Psoas muscle (tissue), 8 donors: Measurements from ENCODE around the gene CCDC7. TPM values are rescaled to one million over a fixed set of nuclear protein-coding genes. Genes with fewer than 3 reads are reported as not detected.
"Not testable (repeated sequence)": the region's sequence is repeated elsewhere in the genome, so short reads cannot be mapped to it uniquely, and the experiment has no call there.

Experiments used
- ATAC-seq, 4 donors: fragments of 200-7000 bp; cut with Tn5 transposase; one replicate each; pipeline ENCODE4 v1.9.1; 2020; ENCODE audit warnings: moderate library complexity in 3 of 4, mild to moderate bottlenecking in 2 of 4
- DNase-seq, 2 donors: peaks; one replicate each; pipeline ENCODE4 v3.0.0-alpha.2; 2020
- H3K27ac ChIP-seq: fragments of 200-600 bp; one replicate; pipeline ENCODE4 v1.8.0; 2022
- H3K27me3 ChIP-seq, 3 donors: fragments of 200-600 bp in 1 of 3; one replicate each; pipeline versions ENCODE4 v1.6.1 to v1.8.0; 2013 to 2022; ENCODE audit warnings: low read length in 2 of 3, mild to moderate bottlenecking in 2 of 3, moderate library complexity in 1 of 3; ENCODE audit not compliant: insufficient read depth in 3 of 3
- H3K36me3 ChIP-seq, 2 donors: fragments of 200-600 bp in 1 of 2; one replicate each; pipeline versions ENCODE4 v1.6.1 to v1.8.0; 2013 to 2022; ENCODE audit warnings: low read depth in 1 of 2, mild to moderate bottlenecking in 1 of 2, moderate library complexity in 1 of 2; ENCODE audit not compliant: insufficient read depth in 1 of 2
- H3K4me1 ChIP-seq: fragments of 200-600 bp; one replicate; pipeline ENCODE4 v1.8.0; 2022
- H3K4me3 ChIP-seq: fragments of 200-600 bp; one replicate; pipeline ENCODE4 v1.8.0; 2022; ENCODE audit warnings: mild to moderate bottlenecking
- H3K9me3 ChIP-seq: fragments of 200-600 bp; one replicate; pipeline ENCODE4 v1.8.0; 2022
- CTCF ChIP-seq: fragments of 200-600 bp; IDR thresholded peaks from one replicate; pipeline ENCODE4 v1.8.0; 2022; ENCODE audit warnings: antibody characterized with exemption
- WGBS, 3 donors: extraction: QIAGEN DNeasy Blood & Tissue Kit; methylation state at CpG; one replicate each; pipeline versions ENCODE4 v1.1.6 to v1.1.7; 2013; 5-methylcytosine and 5-hydroxymethylcytosine counted together
- intact Hi-C, 2 donors: fragments of 100-400 bp; cut with DNase I; formaldehyde crosslinking; loops; one replicate each; pipeline versions ENCODE4 v1.11.0 to v1.14.2; 2022
- polyA plus RNA-seq, 3 donors: library from polyadenylated mRNA; stranded (reverse); fragments of 200-250 nt; gene quantifications; one replicate each; pipeline ENCODE4 v1.2.3, GENCODE V29; 2013
- total RNA-seq, 4 donors: library from RNA; stranded (reverse); fragmentation: NEBNext Ultra II Directional in 2 of 4; extraction: Animal tissue kit (Norgen Biotek cat#: 25700) in 2 of 4; gene quantifications; one replicate each; pipeline versions ENCODE4 v1.2.1 to v1.2.4, GENCODE V29; 2021 to 2023
- donor health status: healthy with polysubstance abuse.
- donor health status: DM: no; HTN: no; CAD: no; lungs with moderate emphysema.
- donor health status: Bipolar disorder and iron deficiency.
- donor health status: healthy.
- donor health status: DM: yes; HTN: yes; CAD: no.
- donor health status: DM: no; HTN: no; CAD: no.
- donor health status: DM: no; HTN: no; CAD: no.
- donor health status: DM: yes; HTN: yes; CAD: no.

CCDC7 gene
- total and polyA plus RNA-seq, 7 donors = 0.85 to 20.4 (median 13.5) TPM

- DNase-seq = no peak
- Histone ChIP-seq H3K27ac (no peak overlapping the region), H3K36me3 (peaks cover 8 to 90% of the 10 kb centered on the region in 2 donors), H3K4me1 (no peaks in the 10 kb centered on the region), H3K9me3 (no peaks in the 10 kb centered on the region), H3K27me3 (no peaks in the 10 kb centered on the region), H3K4me3 (no peak overlapping the region)
- TF ChIP-seq CTCF = no peak
- 84 to 98% (median 88%) methylated on average over 3 of the region's 3 CpGs for WGBS, 3 donors
- intact Hi-C loops = no loop called here
- no peak for ATAC-seq
Observed at GRCh38 chr10:32905466-32905865, 459.5 kb downstream of the CCDC7 start.

- Histone ChIP-seq H3K27me3 (no peaks in the 10 kb centered on the region), H3K27ac (no peak overlapping the region), H3K4me3 (no peak overlapping the region), H3K36me3 (peaks cover 8 to 97% of the 10 kb centered on the region in 2 donors), H3K4me1 (no peaks in the 10 kb centered on the region), H3K9me3 (no peaks in the 10 kb centered on the region)
- TF ChIP-seq CTCF = no peak
- intact Hi-C loops = no loop called here
- peak in 1 of 4 donors; percentile 37 for ATAC-seq
- no peak for DNase-seq
- 84 to 90% (median 87%) methylated on average over 4 of the region's 4 CpGs for WGBS, 3 donors
Observed at GRCh38 chr10:32906595-32906994, 460.7 kb downstream of the CCDC7 start.

- intact Hi-C loops = no loop called here
- no peak for ATAC-seq
- Histone ChIP-seq H3K4me3 (no peak overlapping the region), H3K36me3 (peaks cover 13 to 89% of the 10 kb centered on the region in 2 donors), H3K4me1 (no peaks in the 10 kb centered on the region), H3K27me3 (no peaks in the 10 kb centered on the region), H3K27ac (no peak overlapping the region), H3K9me3 (no peaks in the 10 kb centered on the region)
- TF ChIP-seq CTCF = no peak
- WGBS, 3 donors = 86 to 94% (median 92%) methylated on average over 1 of the region's 1 CpG
- DNase-seq = no peak
Observed at GRCh38 chr10:32909456-32909855, 463.5 kb downstream of the CCDC7 start.

GRCh38 chr10:32909970-32910369, 464.0 kb downstream of the CCDC7 start:
- H3K9me3 ChIP-seq, H3K27me3 ChIP-seq, H3K27ac ChIP-seq, H3K4me3 ChIP-seq, intact Hi-C loops, DNase-seq, H3K4me1 ChIP-seq, ATAC-seq: not testable (repeated sequence)
- H3K36me3 ChIP-seq = peaks cover 13 to 89% of the 10 kb centered on the region in 2 donors
- WGBS, 3 donors = 89 to 94% (median 91%) methylated on average over 5 of the region's 7 CpGs

GRCh38 chr10:32911285-32912016, 465.5 kb downstream of the CCDC7 start:
- no peak overlapping the region for H3K27ac ChIP-seq
- DNase-seq (no peak), ATAC-seq (peak in 1 of 4 donors; percentile 26)
- intact Hi-C loops = no loop called here
- no peak overlapping the region for H3K4me3 ChIP-seq
- WGBS, 3 donors = 84 to 88% (median 88%) methylated on average over 11 of the region's 11 CpGs
- no peaks in the 10 kb centered on the region for H3K4me1 ChIP-seq
- no peak for TF ChIP-seq CTCF
- H3K27me3 ChIP-seq = no peaks in the 10 kb centered on the region
- no peaks in the 10 kb centered on the region for H3K9me3 ChIP-seq
- H3K36me3 ChIP-seq = peaks cover 13 to 79% of the 10 kb centered on the region in 2 donors

- H3K4me3 ChIP-seq, H3K27ac ChIP-seq, H3K4me1 ChIP-seq, DNase-seq, H3K27me3 ChIP-seq, intact Hi-C loops, H3K9me3 ChIP-seq, ATAC-seq: not testable (repeated sequence)
- WGBS, 3 donors = 89 to 98% (median 98%) methylated on average over 2 to 4 of the region's 5 CpGs
- peaks cover 6 to 72% of the 10 kb centered on the region in 2 donors for H3K36me3 ChIP-seq
Observed at GRCh38 chr10:32917817-32918216, 471.9 kb downstream of the CCDC7 start.
